GM12891 (cell line): ENCODE measurements around the gene TRMT2B.

Source experiments
- POLR2A ChIP-seq: IDR thresholded peaks from 2 replicates; pipeline ENCODE4 v1.6.1; 2011; ENCODE audit warnings: low read depth, low read length, control low read depth
- POLR2AphosphoS5 ChIP-seq: IDR thresholded peaks from 2 replicates; pipeline ENCODE4 v1.6.1; 2011; ENCODE audit warnings: low read depth, low read length, control low read depth
- SPI1 ChIP-seq: IDR thresholded peaks from 2 replicates; pipeline ENCODE4 v1.6.1; 2011; ENCODE audit warnings: low read depth, low read length, control low read depth
- TAF1 ChIP-seq: IDR thresholded peaks from 2 replicates; pipeline ENCODE4 v1.6.1; 2011; ENCODE audit warnings: low read depth, low read length, control low read depth

DNA sequence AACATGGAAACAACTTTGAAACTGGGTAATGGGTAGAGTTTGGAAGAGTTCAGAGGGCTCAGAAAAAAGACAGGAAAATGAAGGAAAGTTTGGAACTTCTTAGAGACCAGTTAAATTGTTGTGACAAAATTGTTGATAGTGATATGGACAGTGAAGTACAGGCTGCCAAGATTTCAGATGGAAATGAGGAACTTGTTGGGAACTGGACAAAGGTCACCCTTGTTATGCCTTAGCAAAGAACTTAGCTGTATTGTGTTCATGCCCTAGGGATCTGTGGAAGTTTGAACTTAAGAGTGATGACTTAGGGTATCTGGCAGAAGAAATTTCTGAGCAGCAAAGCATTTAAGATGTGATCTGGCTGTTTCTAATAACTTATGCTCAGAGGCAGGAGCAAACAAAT is 87.5 kb downstream of the TRMT2B start:
- TF ChIP-seq POLR2AphosphoS5: no peak
- TF ChIP-seq POLR2A: no peak
- TF ChIP-seq TAF1: no peak
- no peak for TF ChIP-seq SPI1
